Esophagus (tissue), 2 donors: ENCODE data around the gene TCHH. TPM values are rescaled to one million over a fixed set of nuclear protein-coding genes. Genes with fewer than 3 reads are reported as not detected.
"Not testable (repeated sequence)": the region's sequence is repeated elsewhere in the genome, so short reads cannot be mapped to it uniquely, and the experiment has no call there.

Experiments
- H3K27ac ChIP-seq, 2 donors: one replicate each; pipeline ENCODE4 v1.5.1; 2013; ENCODE audit warnings: low read depth in 2 of 2, mild to moderate bottlenecking in 2 of 2, inconsistent platforms in 1 of 2, low read length in 1 of 2, moderate library complexity in 1 of 2
- H3K27me3 ChIP-seq, 2 donors: one replicate each; pipeline ENCODE4 v1.6.1; 2013; ENCODE audit warnings: low read length in 2 of 2, control low read depth in 1 of 2, mild to moderate bottlenecking in 1 of 2; ENCODE audit not compliant: insufficient read depth in 2 of 2, control insufficient read depth in 1 of 2
- H3K36me3 ChIP-seq, 2 donors: one replicate each; pipeline ENCODE4 v1.6.1; 2013; ENCODE audit warnings: low read length in 1 of 2; ENCODE audit not compliant: control insufficient read depth in 2 of 2, insufficient read depth in 2 of 2
- H3K4me1 ChIP-seq, 2 donors: one replicate each; pipeline ENCODE4 v1.6.1; 2013; ENCODE audit warnings: low read length in 1 of 2; ENCODE audit not compliant: control insufficient read depth in 2 of 2, insufficient read depth in 2 of 2
- H3K4me3 ChIP-seq, 2 donors: one replicate each; pipeline ENCODE4 v1.5.1; 2013; ENCODE audit warnings: low read length in 2 of 2, mild to moderate bottlenecking in 2 of 2, low read depth in 1 of 2, moderate library complexity in 1 of 2
- H3K9me3 ChIP-seq, 2 donors: one replicate each; pipeline ENCODE4 v1.6.1; 2013; ENCODE audit warnings: mild to moderate bottlenecking in 2 of 2, low read depth in 1 of 2, low read length in 1 of 2, moderate library complexity in 1 of 2; ENCODE audit not compliant: control insufficient read depth in 2 of 2, insufficient read depth in 1 of 2
- WGBS, 2 donors: extraction: QIAGEN DNeasy Blood & Tissue Kit; methylation state at CpG; one replicate each; pipeline ENCODE4 v1.1.7; 2013; 5-methylcytosine and 5-hydroxymethylcytosine counted together
- polyA plus RNA-seq, 2 donors: library from polyadenylated mRNA; stranded (reverse); fragments of 200-250 nt; gene quantifications; one replicate each; pipeline ENCODE4 v1.2.3, GENCODE V29; 2013
- donor health status: healthy with polysubstance abuse.
- donor health status: Bipolar disorder and iron deficiency.

TCHH gene
- polyA plus RNA-seq, 2 donors: 0.13 to 0.33 TPM

GRCh38 chr1:152107984-152108881, 7.0 kb downstream of the TCHH start:
- Histone ChIP-seq H3K27ac (no peak overlapping the region), H3K27me3 (peaks cover 0 to 32% of the 10 kb centered on the region in 2 donors), H3K36me3 (no peaks in the 10 kb centered on the region), H3K9me3 (peaks cover 12 to 26% of the 10 kb centered on the region in 2 donors), H3K4me1 (peaks cover 17 to 32% of the 10 kb centered on the region in 2 donors), H3K4me3 (peak overlapping the region; percentile 19 to 57)
- 15% methylated on average over 67 of the region's 67 CpGs for WGBS, 2 donors

DNA sequence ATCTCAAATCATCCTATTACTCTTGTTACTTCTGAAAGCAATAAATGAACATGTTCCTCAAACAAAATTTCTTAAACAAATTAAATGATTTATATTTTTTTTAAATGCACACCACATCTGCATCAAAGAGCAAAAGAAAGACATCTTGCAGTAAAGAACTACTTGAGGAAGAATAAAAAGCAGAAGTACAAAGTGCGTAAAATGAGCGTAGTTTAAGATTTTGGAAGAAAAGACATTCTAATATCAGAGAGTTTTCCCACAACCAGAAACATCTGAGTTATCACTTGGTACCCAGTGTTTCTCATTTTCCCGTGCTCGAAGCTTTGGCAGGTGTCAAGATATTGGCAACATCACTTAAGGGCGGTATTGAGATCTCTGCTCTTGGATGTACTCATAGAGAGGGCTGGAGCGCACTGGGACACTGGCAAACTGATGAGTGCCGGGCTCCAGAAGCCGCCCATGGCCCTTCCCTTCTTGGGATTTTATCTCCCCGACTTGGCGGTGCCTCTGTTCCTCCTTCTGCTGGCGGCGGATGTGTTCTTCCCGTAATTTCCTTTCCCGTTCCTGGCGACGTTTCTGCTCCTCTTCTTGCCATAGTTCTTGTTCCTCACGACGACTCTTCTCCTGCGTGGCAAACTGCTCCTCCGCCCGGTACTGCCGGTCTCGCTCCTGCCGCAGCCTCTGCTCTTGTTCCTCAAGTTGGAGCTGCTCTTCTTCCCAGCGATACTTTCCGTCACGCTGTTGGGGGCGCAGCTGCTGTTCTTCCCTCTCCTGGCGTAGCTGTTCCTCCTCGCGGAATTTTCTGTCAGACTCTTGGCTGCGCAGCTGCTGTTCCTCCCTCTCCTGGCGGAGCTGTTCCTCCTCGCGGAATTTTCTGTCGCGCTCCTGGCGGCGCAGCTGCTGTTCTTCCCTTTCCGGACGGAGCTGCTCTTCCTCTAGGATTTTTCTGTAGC, 7.9 kb downstream of the TCHH start:
- H3K27me3 ChIP-seq: peaks cover 0 to 28% of the 10 kb centered on the region in 2 donors
- H3K4me3 ChIP-seq: peak overlapping the region; percentile 11 to 57
- peaks cover 12 to 26% of the 10 kb centered on the region in 2 donors for H3K9me3 ChIP-seq
- H3K27ac ChIP-seq: no peak overlapping the region
- peaks cover 14 to 27% of the 10 kb centered on the region in 2 donors for H3K4me1 ChIP-seq
- 22 to 32% methylated on average over 40 to 41 of the region's 41 CpGs for whole genome bisulfite sequencing, 2 donors
- no peaks in the 10 kb centered on the region for H3K36me3 ChIP-seq

DNA sequence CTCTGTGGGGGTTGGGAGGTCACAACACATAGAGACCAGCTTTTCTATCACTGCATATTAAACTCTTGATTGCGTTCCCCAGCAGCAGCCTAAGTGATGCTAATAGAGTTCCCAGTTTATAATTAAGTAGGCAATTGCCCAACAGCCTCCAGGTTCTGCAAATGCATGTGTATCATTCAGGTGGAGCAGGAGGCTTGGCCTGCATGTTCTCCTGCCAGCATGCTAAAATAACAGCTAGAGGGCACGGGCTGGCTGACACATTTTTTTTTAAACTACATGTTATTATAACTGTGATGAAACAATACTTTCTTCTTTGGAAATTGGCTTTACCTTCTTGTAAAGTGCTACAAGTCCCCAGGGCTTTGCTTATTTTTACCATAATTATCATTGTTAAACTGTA, 10.4 kb downstream of the TCHH start:
- Histone ChIP-seq H3K9me3 (peaks cover 12 to 21% of the 10 kb centered on the region in 2 donors), H3K4me1 (peaks cover 0 to 7% of the 10 kb centered on the region in 2 donors), H3K36me3 (no peaks in the 10 kb centered on the region), H3K27me3 (peaks cover 5 to 24% of the 10 kb centered on the region in 2 donors), H3K27ac (no peak overlapping the region), H3K4me3 (no peak overlapping the region)
- 23 to 36% methylated on average over 2 of the region's 2 CpGs for WGBS, 2 donors

- Histone ChIP-seq H3K27me3 (peaks cover 0 to 7% of the 10 kb centered on the region in 2 donors), H3K27ac (no peak overlapping the region), H3K4me1 (no peaks in the 10 kb centered on the region), H3K36me3 (no peaks in the 10 kb centered on the region), H3K4me3 (no peak overlapping the region), H3K9me3 (no peaks in the 10 kb centered on the region)
- WGBS, 2 donors: 61 to 68% methylated on average over 3 of the region's 3 CpGs
These were observed 18.3 kb downstream of the TCHH start for GRCh38 chr1:152096931-152097330.

- Histone ChIP-seq H3K36me3 (no peaks in the 10 kb centered on the region), H3K27me3 (peaks cover 0 to 2% of the 10 kb centered on the region in 2 donors), H3K9me3 (no peaks in the 10 kb centered on the region), H3K4me1 (no peaks in the 10 kb centered on the region), H3K27ac (no peak within 1 kb of the TSS), H3K4me3 (no peak within 1 kb of the TSS)
- 65 to 68% methylated on average over 5 of the region's 5 CpGs for WGBS, 2 donors
These were observed 26.1 kb downstream of the TCHH start, which contains the start of gene TCHHL1 for GRCh38 chr1:152089014-152089674. TCHHL1 (minus strand) TSS chr1:152089064; CDS start chr1:152088143, 921 bp downstream.

DNA sequence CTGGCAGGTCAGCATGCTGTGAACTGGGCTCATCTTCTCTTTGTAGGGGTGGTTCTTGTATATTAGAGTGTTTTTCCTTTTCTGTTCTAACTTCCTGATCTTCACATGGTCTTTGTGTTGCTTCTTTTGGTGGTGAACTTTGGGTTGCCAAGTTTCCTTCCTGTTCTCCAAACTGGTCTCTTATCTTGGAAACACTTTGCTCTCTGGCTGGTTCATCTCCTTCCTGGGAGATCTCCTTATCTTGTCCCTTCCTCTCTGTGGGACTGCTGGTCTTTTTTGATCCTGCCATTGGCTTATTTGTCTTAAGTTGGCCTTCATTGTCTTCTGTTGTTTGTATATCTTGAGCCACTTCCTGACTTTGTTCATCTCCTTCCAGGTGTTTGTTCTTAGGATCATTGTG, 28.5 kb downstream of the TCHH start:
- no peak overlapping the region for H3K27ac ChIP-seq
- no peaks in the 10 kb centered on the region for H3K9me3 ChIP-seq
- peaks cover 0 to 2% of the 10 kb centered on the region in 2 donors for H3K27me3 ChIP-seq
- H3K4me3 ChIP-seq: no peak overlapping the region
- H3K36me3 ChIP-seq: no peaks in the 10 kb centered on the region
- no peaks in the 10 kb centered on the region for H3K4me1 ChIP-seq

DNA sequence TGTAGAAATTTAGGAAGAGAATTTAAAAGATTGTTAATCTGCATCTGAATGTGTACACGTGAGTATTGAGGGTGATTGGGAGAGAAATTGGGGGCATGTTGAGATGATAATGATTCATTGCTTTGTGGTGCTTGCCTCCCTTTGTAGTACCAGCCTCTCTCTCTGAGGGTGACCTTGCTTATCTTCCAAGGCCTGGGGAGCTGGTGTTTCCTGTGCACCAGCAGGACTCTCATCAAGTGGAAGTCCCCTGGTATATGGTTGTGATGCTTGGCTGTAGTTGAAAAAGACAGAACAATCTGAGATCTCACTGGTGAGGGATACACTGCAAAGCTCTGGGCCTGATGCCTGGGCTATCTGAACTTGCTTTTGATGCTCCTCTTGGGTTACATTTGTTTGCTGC, 30.4 kb downstream of the TCHH start:
- H3K27ac ChIP-seq: no peak overlapping the region
- no peaks in the 10 kb centered on the region for H3K4me1 ChIP-seq
- no peaks in the 10 kb centered on the region for H3K36me3 ChIP-seq
- no peaks in the 10 kb centered on the region for H3K27me3 ChIP-seq
- H3K4me3 ChIP-seq: no peak overlapping the region
- WGBS, 2 donors: 37 to 50% methylated on average over 1 of the region's 1 CpG
- H3K9me3 ChIP-seq: peaks cover 0 to 2% of the 10 kb centered on the region in 2 donors

DNA sequence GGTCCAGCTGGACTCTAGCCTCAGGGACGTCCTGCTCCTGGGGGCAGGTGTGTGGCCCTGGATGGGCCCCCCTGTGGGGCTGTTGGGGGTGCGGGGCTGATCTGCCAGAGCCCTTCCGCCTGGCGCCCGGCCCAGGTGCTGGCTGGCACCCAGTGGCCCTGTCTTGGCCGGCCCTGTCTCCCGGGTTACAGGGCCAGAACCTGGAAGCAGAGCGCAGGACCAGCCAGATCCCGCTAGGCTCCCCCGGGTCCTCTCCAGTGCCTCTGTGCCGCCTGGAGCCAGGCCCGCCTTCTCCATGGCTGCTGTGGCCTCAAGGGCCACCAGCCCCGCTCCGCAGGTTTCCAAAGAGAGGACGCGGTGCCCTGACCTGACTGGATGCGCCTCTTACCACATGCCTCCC, 34.2 kb downstream of the TCHH start:
- not testable (repeated sequence) for H3K4me1 ChIP-seq, H3K36me3 ChIP-seq, H3K9me3 ChIP-seq, H3K27ac ChIP-seq, H3K27me3 ChIP-seq, H3K4me3 ChIP-seq
- WGBS, 2 donors: 89 to 93% methylated on average over 13 to 17 of the region's 17 CpGs

- not testable (repeated sequence) for H3K27me3 ChIP-seq, H3K4me1 ChIP-seq, H3K9me3 ChIP-seq, H3K36me3 ChIP-seq, H3K4me3 ChIP-seq, H3K27ac ChIP-seq
- 91 to 92% methylated on average over 17 of the region's 17 CpGs for WGBS, 2 donors
These were observed 34.8 kb downstream of the TCHH start for GRCh38 chr1:152080494-152080893.
